Upper lobe of left lung (tissue), 4 donors: Measurements from ENCODE around the gene FARP1.

Experiments
- EP300 ChIP-seq, 4 donors: sonication (generic); formaldehyde crosslinking; IDR thresholded peaks; one replicate each; pipeline ENCODE4 v1.5.1; 2017; ENCODE audit warnings: antibody characterized with exemption in 4 of 4, control low read depth in 2 of 4
- POLR2A ChIP-seq, 4 donors: fragments of 450-650 bp; IDR thresholded peaks; one replicate each; pipeline ENCODE4 v1.5.1; 2016 to 2017; ENCODE audit warnings: antibody characterized with exemption in 4 of 4, mild to moderate bottlenecking in 2 of 4
- POLR2AphosphoS5 ChIP-seq, 2 donors: sonication (generic); formaldehyde crosslinking; IDR thresholded peaks; one replicate each; pipeline ENCODE4 v1.5.1; 2017; ENCODE audit warnings: antibody characterized with exemption in 2 of 2
- TF ChIP-seq, protein P1 (sequence below), 6 experiments: fragments of 450-650 bp in 4 of 6; fragments of 200-600 bp in 2 of 6; sonication (generic) in 2 of 6; IDR thresholded peaks; one replicate each; pipeline ENCODE4 v1.5.1; 2016 to 2019; ENCODE audit warnings: antibody characterized with exemption in 6 of 6

- no peak for TF ChIP-seq POLR2A (IDR thresholded peaks at IDR 0.05)
- TF ChIP-seq, protein P1, sequence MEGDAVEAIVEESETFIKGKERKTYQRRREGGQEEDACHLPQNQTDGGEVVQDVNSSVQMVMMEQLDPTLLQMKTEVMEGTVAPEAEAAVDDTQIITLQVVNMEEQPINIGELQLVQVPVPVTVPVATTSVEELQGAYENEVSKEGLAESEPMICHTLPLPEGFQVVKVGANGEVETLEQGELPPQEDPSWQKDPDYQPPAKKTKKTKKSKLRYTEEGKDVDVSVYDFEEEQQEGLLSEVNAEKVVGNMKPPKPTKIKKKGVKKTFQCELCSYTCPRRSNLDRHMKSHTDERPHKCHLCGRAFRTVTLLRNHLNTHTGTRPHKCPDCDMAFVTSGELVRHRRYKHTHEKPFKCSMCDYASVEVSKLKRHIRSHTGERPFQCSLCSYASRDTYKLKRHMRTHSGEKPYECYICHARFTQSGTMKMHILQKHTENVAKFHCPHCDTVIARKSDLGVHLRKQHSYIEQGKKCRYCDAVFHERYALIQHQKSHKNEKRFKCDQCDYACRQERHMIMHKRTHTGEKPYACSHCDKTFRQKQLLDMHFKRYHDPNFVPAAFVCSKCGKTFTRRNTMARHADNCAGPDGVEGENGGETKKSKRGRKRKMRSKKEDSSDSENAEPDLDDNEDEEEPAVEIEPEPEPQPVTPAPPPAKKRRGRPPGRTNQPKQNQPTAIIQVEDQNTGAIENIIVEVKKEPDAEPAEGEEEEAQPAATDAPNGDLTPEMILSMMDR (IDR thresholded peaks at IDR 0.05), result no peak
- no peak for TF ChIP-seq EP300 (IDR thresholded peaks at IDR 0.05)
- TF ChIP-seq POLR2AphosphoS5 (IDR thresholded peaks at IDR 0.05), result no peak
Measured at GRCh38 chr13:98450539-98451111, 307.7 kb downstream of the FARP1 start.
